ENCODE results near the gene OPRL1.
"Not testable (repeated sequence)": the region's sequence is repeated elsewhere in the genome, so short reads cannot be mapped to it uniquely, and the experiment has no call there.

The OPRL1 gene

GRCh38 chr20:64134744-64135143 lies 54.9 kb downstream of the OPRL1 start:
- not testable (repeated sequence) for H3K27me3 ChIP-seq (ENCODE audit: control insufficient read depth in 1 of 2, insufficient read depth in 2 of 2, low read length in 2 of 2); H3K9ac ChIP-seq (ENCODE audit: low read depth in 1 of 2, low read length in 2 of 2); H3K36me3 ChIP-seq (ENCODE audit: control insufficient read depth in 1 of 2, insufficient read depth in 2 of 2, low read length in 2 of 2); H3K9me3 ChIP-seq (ENCODE audit: control insufficient read depth in 1 of 2, low read length in 2 of 2); H3K27ac ChIP-seq (ENCODE audit: low read depth, low read length); H3K4me3 ChIP-seq (ENCODE audit: low read depth in 1 of 2, low read length in 2 of 2); H3K4me1 ChIP-seq (ENCODE audit: control insufficient read depth in 1 of 2, insufficient read depth in 2 of 2, low read length in 2 of 2)

GRCh38 chr20:64136004-64136710 lies 56.3 kb downstream of the OPRL1 start:
- Histone ChIP-seq H3K27me3 (ENCODE audit: control insufficient read depth in 1 of 2, insufficient read depth in 2 of 2, low read length in 2 of 2) (peaks cover 0 to 3% of the 10 kb centered on the region in 2 donors), H3K27ac (ENCODE audit: low read depth, low read length) (no peak overlapping the region), H3K4me1 (ENCODE audit: control insufficient read depth in 1 of 2, insufficient read depth in 2 of 2, low read length in 2 of 2) (no peaks in the 10 kb centered on the region), H3K9ac (ENCODE audit: low read depth in 1 of 2, low read length in 2 of 2) (no peak overlapping the region), H3K4me3 (ENCODE audit: low read depth in 1 of 2, low read length in 2 of 2) (no peak overlapping the region), H3K36me3 (ENCODE audit: control insufficient read depth in 1 of 2, insufficient read depth in 2 of 2, low read length in 2 of 2) (no peaks in the 10 kb centered on the region), H3K9me3 (ENCODE audit: control insufficient read depth in 1 of 2, low read length in 2 of 2) (no peaks in the 10 kb centered on the region)

GRCh38 chr20:64137598-64138031 lies 57.7 kb downstream of the OPRL1 start:
- Histone ChIP-seq H3K9ac (ENCODE audit: low read depth in 1 of 2, low read length in 2 of 2) (no peak overlapping the region), H3K4me1 (ENCODE audit: control insufficient read depth in 1 of 2, insufficient read depth in 2 of 2, low read length in 2 of 2) (no peaks in the 10 kb centered on the region), H3K27me3 (ENCODE audit: control insufficient read depth in 1 of 2, insufficient read depth in 2 of 2, low read length in 2 of 2) (peaks cover 0 to 3% of the 10 kb centered on the region in 2 donors), H3K4me3 (ENCODE audit: low read depth in 1 of 2, low read length in 2 of 2) (no peak overlapping the region), H3K36me3 (ENCODE audit: control insufficient read depth in 1 of 2, insufficient read depth in 2 of 2, low read length in 2 of 2) (no peaks in the 10 kb centered on the region), H3K9me3 (ENCODE audit: control insufficient read depth in 1 of 2, low read length in 2 of 2) (no peaks in the 10 kb centered on the region), H3K27ac (ENCODE audit: low read depth, low read length) (no peak overlapping the region)

GRCh38 chr20:64138276-64138815 lies 58.5 kb downstream of the OPRL1 start:
- Histone ChIP-seq H3K27ac (ENCODE audit: low read depth, low read length) (no peak overlapping the region), H3K36me3 (ENCODE audit: control insufficient read depth in 1 of 2, insufficient read depth in 2 of 2, low read length in 2 of 2) (no peaks in the 10 kb centered on the region), H3K9me3 (ENCODE audit: control insufficient read depth in 1 of 2, low read length in 2 of 2) (no peaks in the 10 kb centered on the region), H3K4me3 (ENCODE audit: low read depth in 1 of 2, low read length in 2 of 2) (no peak overlapping the region), H3K4me1 (ENCODE audit: control insufficient read depth in 1 of 2, insufficient read depth in 2 of 2, low read length in 2 of 2) (no peaks in the 10 kb centered on the region), H3K9ac (ENCODE audit: low read depth in 1 of 2, low read length in 2 of 2) (no peak overlapping the region), H3K27me3 (ENCODE audit: control insufficient read depth in 1 of 2, insufficient read depth in 2 of 2, low read length in 2 of 2) (peaks cover 0 to 3% of the 10 kb centered on the region in 2 donors)

- H3K36me3 ChIP-seq (ENCODE audit: control insufficient read depth in 1 of 2, insufficient read depth in 2 of 2, low read length in 2 of 2): no peaks in the 10 kb centered on the region
- H3K4me3 ChIP-seq (ENCODE audit: low read depth in 1 of 2, low read length in 2 of 2): no peak overlapping the region
- H3K9ac ChIP-seq (ENCODE audit: low read depth in 1 of 2, low read length in 2 of 2): no peak overlapping the region
- H3K4me1 ChIP-seq (ENCODE audit: control insufficient read depth in 1 of 2, insufficient read depth in 2 of 2, low read length in 2 of 2): no peaks in the 10 kb centered on the region
- H3K27me3 ChIP-seq (ENCODE audit: control insufficient read depth in 1 of 2, insufficient read depth in 2 of 2, low read length in 2 of 2): peaks cover 0 to 3% of the 10 kb centered on the region in 2 donors
- H3K27ac ChIP-seq (ENCODE audit: low read depth, low read length): no peak overlapping the region
- peaks cover 0 to 4% of the 10 kb centered on the region in 2 donors for H3K9me3 ChIP-seq (ENCODE audit: control insufficient read depth in 1 of 2, low read length in 2 of 2)
Measured at GRCh38 chr20:64139199-64140060, 59.5 kb downstream of the OPRL1 start.

GRCh38 chr20:64140061-64140931 lies 60.4 kb downstream of the OPRL1 start:
- no peak overlapping the region for H3K4me3 ChIP-seq (ENCODE audit: low read depth in 1 of 2, low read length in 2 of 2)

GRCh38 chr20:64140956-64141355 lies 61.1 kb downstream of the OPRL1 start:
- no peak overlapping the region for H3K9ac ChIP-seq (ENCODE audit: low read depth in 1 of 2, low read length in 2 of 2)
- H3K27ac ChIP-seq (ENCODE audit: low read depth, low read length): no peak overlapping the region
- H3K4me1 ChIP-seq (ENCODE audit: control insufficient read depth in 1 of 2, insufficient read depth in 2 of 2, low read length in 2 of 2): no peaks in the 10 kb centered on the region
- no peak overlapping the region for H3K4me3 ChIP-seq (ENCODE audit: low read depth in 1 of 2, low read length in 2 of 2)
- peaks cover 9 to 17% of the 10 kb centered on the region in 2 donors for H3K9me3 ChIP-seq (ENCODE audit: control insufficient read depth in 1 of 2, low read length in 2 of 2)
- no peaks in the 10 kb centered on the region for H3K36me3 ChIP-seq (ENCODE audit: control insufficient read depth in 1 of 2, insufficient read depth in 2 of 2, low read length in 2 of 2)
- H3K27me3 ChIP-seq (ENCODE audit: control insufficient read depth in 1 of 2, insufficient read depth in 2 of 2, low read length in 2 of 2): peaks cover 0 to 3% of the 10 kb centered on the region in 2 donors

More at GRCh38 chr20:64140061-64140931, 60.4 kb downstream of the OPRL1 start:
- peaks cover 0 to 3% of the 10 kb centered on the region in 2 donors for H3K27me3 ChIP-seq (ENCODE audit: control insufficient read depth in 1 of 2, insufficient read depth in 2 of 2, low read length in 2 of 2)
- H3K9ac ChIP-seq (ENCODE audit: low read depth in 1 of 2, low read length in 2 of 2): no peak overlapping the region
- peaks cover 4 to 13% of the 10 kb centered on the region in 2 donors for H3K9me3 ChIP-seq (ENCODE audit: control insufficient read depth in 1 of 2, low read length in 2 of 2)
- no peak overlapping the region for H3K27ac ChIP-seq (ENCODE audit: low read depth, low read length)
- no peaks in the 10 kb centered on the region for H3K36me3 ChIP-seq (ENCODE audit: control insufficient read depth in 1 of 2, insufficient read depth in 2 of 2, low read length in 2 of 2)
- H3K4me1 ChIP-seq (ENCODE audit: control insufficient read depth in 1 of 2, insufficient read depth in 2 of 2, low read length in 2 of 2): no peaks in the 10 kb centered on the region

- H3K27ac ChIP-seq (ENCODE audit: low read depth, low read length): no peak overlapping the region
- H3K4me3 ChIP-seq (ENCODE audit: low read depth in 1 of 2, low read length in 2 of 2): no peak overlapping the region
- H3K36me3 ChIP-seq (ENCODE audit: control insufficient read depth in 1 of 2, insufficient read depth in 2 of 2, low read length in 2 of 2): no peaks in the 10 kb centered on the region
- H3K4me1 ChIP-seq (ENCODE audit: control insufficient read depth in 1 of 2, insufficient read depth in 2 of 2, low read length in 2 of 2): no peaks in the 10 kb centered on the region
- H3K9ac ChIP-seq (ENCODE audit: low read depth in 1 of 2, low read length in 2 of 2): no peak overlapping the region
- H3K27me3 ChIP-seq (ENCODE audit: control insufficient read depth in 1 of 2, insufficient read depth in 2 of 2, low read length in 2 of 2): peaks cover 0 to 3% of the 10 kb centered on the region in 2 donors
- peaks cover 9 to 17% of the 10 kb centered on the region in 2 donors for H3K9me3 ChIP-seq (ENCODE audit: control insufficient read depth in 1 of 2, low read length in 2 of 2)
Measured at GRCh38 chr20:64142590-64142989, 62.7 kb downstream of the OPRL1 start.

- Histone ChIP-seq H3K27ac (ENCODE audit: low read depth, low read length) (no peak overlapping the region), H3K9ac (ENCODE audit: low read depth in 1 of 2, low read length in 2 of 2) (no peak overlapping the region), H3K4me3 (ENCODE audit: low read depth in 1 of 2, low read length in 2 of 2) (no peak overlapping the region), H3K36me3 (ENCODE audit: control insufficient read depth in 1 of 2, insufficient read depth in 2 of 2, low read length in 2 of 2) (no peaks in the 10 kb centered on the region), H3K4me1 (ENCODE audit: control insufficient read depth in 1 of 2, insufficient read depth in 2 of 2, low read length in 2 of 2) (no peaks in the 10 kb centered on the region), H3K27me3 (ENCODE audit: control insufficient read depth in 1 of 2, insufficient read depth in 2 of 2, low read length in 2 of 2) (peaks cover 0 to 6% of the 10 kb centered on the region in 2 donors), H3K9me3 (ENCODE audit: control insufficient read depth in 1 of 2, low read length in 2 of 2) (peaks cover 9 to 17% of the 10 kb centered on the region in 2 donors)
Measured at GRCh38 chr20:64143018-64143801, 63.3 kb downstream of the OPRL1 start.

All from duodenal mucosa (tissue), 2 donors.